ENCODE measurements around the gene MT2A.
"Not testable (repeated sequence)": the region's sequence is repeated elsewhere in the genome, so short reads cannot be mapped to it uniquely, and the experiment has no call there.

Gene MT2A

GRCh38 chr16:56577300-56577625 is 31.1 kb upstream of the MT2A start:
- H3K79me2 ChIP-seq (ENCODE audit: insufficient read depth, low read length): no peaks in the 10 kb centered on the region
- H3F3A ChIP-seq (ENCODE audit: insufficient read depth, low read length): peaks cover 5% of the 10 kb centered on the region; the same call in 1 of the 2 replicates
- H3K9me3 ChIP-seq (ENCODE audit: low read length): no peaks in the 10 kb centered on the region
- H2AFZ ChIP-seq (ENCODE audit: low read length): no peak overlapping the region
- H3K4me2 ChIP-seq (ENCODE audit: low read length): no peak overlapping the region
- H3K4me3 ChIP-seq (ENCODE audit: low read depth, low read length, poor library complexity, severe bottlenecking): no peak overlapping the region
- no peaks in the 10 kb centered on the region for H4K20me1 ChIP-seq (ENCODE audit: insufficient read depth, low read length)
- TF ChIP-seq EZH2 (IDR thresholded peaks at IDR 0.05; ENCODE audit: borderline replicate concordance, low read length): no peak
- TF ChIP-seq, protein P1, sequence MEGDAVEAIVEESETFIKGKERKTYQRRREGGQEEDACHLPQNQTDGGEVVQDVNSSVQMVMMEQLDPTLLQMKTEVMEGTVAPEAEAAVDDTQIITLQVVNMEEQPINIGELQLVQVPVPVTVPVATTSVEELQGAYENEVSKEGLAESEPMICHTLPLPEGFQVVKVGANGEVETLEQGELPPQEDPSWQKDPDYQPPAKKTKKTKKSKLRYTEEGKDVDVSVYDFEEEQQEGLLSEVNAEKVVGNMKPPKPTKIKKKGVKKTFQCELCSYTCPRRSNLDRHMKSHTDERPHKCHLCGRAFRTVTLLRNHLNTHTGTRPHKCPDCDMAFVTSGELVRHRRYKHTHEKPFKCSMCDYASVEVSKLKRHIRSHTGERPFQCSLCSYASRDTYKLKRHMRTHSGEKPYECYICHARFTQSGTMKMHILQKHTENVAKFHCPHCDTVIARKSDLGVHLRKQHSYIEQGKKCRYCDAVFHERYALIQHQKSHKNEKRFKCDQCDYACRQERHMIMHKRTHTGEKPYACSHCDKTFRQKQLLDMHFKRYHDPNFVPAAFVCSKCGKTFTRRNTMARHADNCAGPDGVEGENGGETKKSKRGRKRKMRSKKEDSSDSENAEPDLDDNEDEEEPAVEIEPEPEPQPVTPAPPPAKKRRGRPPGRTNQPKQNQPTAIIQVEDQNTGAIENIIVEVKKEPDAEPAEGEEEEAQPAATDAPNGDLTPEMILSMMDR (IDR thresholded peaks at IDR 0.05; ENCODE audit: low read length): no peak
- no peaks in the 10 kb centered on the region for H3K36me3 ChIP-seq (ENCODE audit: insufficient read depth, low read length)
- H3K9me2 ChIP-seq (ENCODE audit: low read depth, low read length): no peaks in the 10 kb centered on the region
- H3K4me1 ChIP-seq (ENCODE audit: insufficient read depth, low read length, severe bottlenecking): no peaks in the 10 kb centered on the region
- no peaks in the 10 kb centered on the region; the same call in 1 of the 2 replicates for H3K27me3 ChIP-seq (ENCODE audit: insufficient read depth, low read length)
- no peak overlapping the region for H3K27ac ChIP-seq (ENCODE audit: low read depth, low read length, poor library complexity, severe bottlenecking)
- H3K9ac ChIP-seq (ENCODE audit: low read length): no peak overlapping the region

DNA sequence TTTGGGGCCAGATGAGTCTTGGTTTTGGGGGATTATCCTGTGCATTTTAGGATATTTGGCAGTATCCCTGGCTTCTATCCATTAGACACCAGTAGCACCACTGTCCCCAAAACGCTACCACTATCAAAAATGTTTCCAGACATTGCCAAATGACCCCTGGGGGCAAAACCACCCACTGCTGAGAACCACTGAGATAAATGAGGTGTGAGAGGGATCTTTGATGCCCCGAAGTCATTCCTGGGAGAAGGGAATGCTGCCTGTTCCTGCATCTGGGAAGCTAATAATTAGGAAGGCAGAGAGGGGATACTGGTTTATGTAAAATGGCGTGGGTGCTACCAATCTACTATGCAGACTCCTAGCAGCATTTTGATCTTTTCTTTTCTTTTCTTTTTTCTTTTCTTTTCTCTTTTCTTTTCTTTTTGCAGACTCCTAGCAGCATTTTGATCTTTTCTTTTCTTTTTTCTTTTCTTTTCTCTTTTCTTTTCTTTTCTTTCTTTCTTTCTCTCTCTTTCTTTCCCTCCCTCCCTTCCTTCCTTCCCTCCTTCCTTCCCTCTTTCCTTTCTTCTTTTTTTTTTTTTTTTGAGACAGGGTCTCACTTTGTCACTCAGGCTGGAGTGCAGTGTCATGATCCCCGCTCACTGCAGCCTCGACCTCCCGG is 27.9 kb upstream of the MT2A start:
- TF ChIP-seq, protein P1 (IDR thresholded peaks at IDR 0.05; ENCODE audit: low read length): no peak
- TF ChIP-seq EZH2 (IDR thresholded peaks at IDR 0.05; ENCODE audit: borderline replicate concordance, low read length): no peak
- Histone ChIP-seq H3K9ac (ENCODE audit: low read length) (no peak overlapping the region), H3F3A (ENCODE audit: insufficient read depth, low read length) (0 out of 2 replicates have a peak, but pooled peaks cover 5% of the 10 kb centered on the region), H3K9me2 (ENCODE audit: low read depth, low read length) (no peaks in the 10 kb centered on the region), H3K4me2 (ENCODE audit: low read length) (no peak overlapping the region), H3K27me3 (ENCODE audit: insufficient read depth, low read length) (no peaks in the 10 kb centered on the region), H3K9me3 (ENCODE audit: low read length) (no peaks in the 10 kb centered on the region), H3K27ac (ENCODE audit: low read depth, low read length, poor library complexity, severe bottlenecking) (no peak overlapping the region), H2AFZ (ENCODE audit: low read length) (no peak overlapping the region), H4K20me1 (ENCODE audit: insufficient read depth, low read length) (no peaks in the 10 kb centered on the region), H3K4me1 (ENCODE audit: insufficient read depth, low read length, severe bottlenecking) (no peaks in the 10 kb centered on the region), H3K79me2 (ENCODE audit: insufficient read depth, low read length) (no peaks in the 10 kb centered on the region), H3K4me3 (ENCODE audit: low read depth, low read length, poor library complexity, severe bottlenecking) (no peak overlapping the region), H3K36me3 (ENCODE audit: insufficient read depth, low read length) (no peaks in the 10 kb centered on the region)

DNA sequence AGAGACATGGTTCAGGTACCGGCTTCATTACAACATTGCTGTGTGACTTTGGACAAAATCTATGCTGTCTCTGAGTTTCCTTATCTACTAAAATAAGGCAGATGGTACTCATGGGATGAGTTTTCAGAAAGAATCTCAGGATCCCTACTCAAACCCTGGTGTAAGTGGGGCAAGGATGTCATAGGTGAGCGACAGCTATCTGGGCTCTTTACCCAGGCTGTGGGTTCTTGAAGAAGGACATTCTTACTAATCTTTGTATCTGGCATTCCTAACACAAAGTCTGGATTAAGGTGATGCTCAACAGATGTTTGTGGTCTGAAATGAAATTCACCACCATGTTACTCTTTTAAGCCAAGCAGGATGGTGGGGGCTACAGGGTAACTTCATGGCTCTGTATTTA is 25.5 kb upstream of the MT2A start:
- H3K9me3 ChIP-seq (ENCODE audit: low read length); H3K4me1 ChIP-seq (ENCODE audit: insufficient read depth, low read length, severe bottlenecking); H3K9me2 ChIP-seq (ENCODE audit: low read depth, low read length); H2AFZ ChIP-seq (ENCODE audit: low read length); H3K27ac ChIP-seq (ENCODE audit: low read depth, low read length, poor library complexity, severe bottlenecking); H3K9ac ChIP-seq (ENCODE audit: low read length); H3K4me2 ChIP-seq (ENCODE audit: low read length); H3F3A ChIP-seq (ENCODE audit: insufficient read depth, low read length); H3K36me3 ChIP-seq (ENCODE audit: insufficient read depth, low read length); H3K27me3 ChIP-seq (ENCODE audit: insufficient read depth, low read length); H4K20me1 ChIP-seq (ENCODE audit: insufficient read depth, low read length); H3K4me3 ChIP-seq (ENCODE audit: low read depth, low read length, poor library complexity, severe bottlenecking); H3K79me2 ChIP-seq (ENCODE audit: insufficient read depth, low read length): not testable (repeated sequence)
